Subcutaneous abdominal adipose tissue (tissue), 5 donors: Measurements from ENCODE around the gene PRSS12.

Experiments
- H3K27ac ChIP-seq: one replicate; pipeline ENCODE4 v1.7.0; 2013; ENCODE audit warnings: low read depth, mild to moderate bottlenecking, inconsistent platforms, low read length, moderate library complexity
- H3K27me3 ChIP-seq, 5 donors: one replicate each; pipeline ENCODE4 v1.7.0; 2013; ENCODE audit warnings: low read length in 5 of 5, inconsistent platforms in 1 of 5; ENCODE audit not compliant: control insufficient read depth in 5 of 5, insufficient read depth in 4 of 5
- H3K36me3 ChIP-seq, 5 donors: one replicate each; pipeline ENCODE4 v1.7.0; 2013; ENCODE audit warnings: low read length in 5 of 5; ENCODE audit not compliant: control insufficient read depth in 5 of 5, insufficient read depth in 5 of 5
- H3K4me1 ChIP-seq, 5 donors: one replicate each; pipeline ENCODE4 v1.7.0; 2013; ENCODE audit warnings: low read length in 5 of 5, mild to moderate bottlenecking in 3 of 5, moderate library complexity in 1 of 5; ENCODE audit not compliant: control insufficient read depth in 5 of 5, insufficient read depth in 5 of 5
- H3K4me3 ChIP-seq, 5 donors: one replicate each; pipeline ENCODE4 v1.7.0; 2013; ENCODE audit warnings: low read length in 5 of 5, low read depth in 1 of 5
- H3K9ac ChIP-seq, 5 donors: one replicate each; pipeline ENCODE4 v1.7.0; 2013; ENCODE audit warnings: low read length in 5 of 5, mild to moderate bottlenecking in 4 of 5, moderate library complexity in 3 of 5
- H3K9me3 ChIP-seq, 5 donors: one replicate each; pipeline ENCODE4 v1.7.0; 2013; ENCODE audit warnings: low read length in 5 of 5; ENCODE audit not compliant: control insufficient read depth in 5 of 5
- donor health status: healthy.
- donor health status: healthy.
- donor health status: healthy.
- donor health status: healthy.
- donor health status: healthy.

Gene PRSS12

DNA sequence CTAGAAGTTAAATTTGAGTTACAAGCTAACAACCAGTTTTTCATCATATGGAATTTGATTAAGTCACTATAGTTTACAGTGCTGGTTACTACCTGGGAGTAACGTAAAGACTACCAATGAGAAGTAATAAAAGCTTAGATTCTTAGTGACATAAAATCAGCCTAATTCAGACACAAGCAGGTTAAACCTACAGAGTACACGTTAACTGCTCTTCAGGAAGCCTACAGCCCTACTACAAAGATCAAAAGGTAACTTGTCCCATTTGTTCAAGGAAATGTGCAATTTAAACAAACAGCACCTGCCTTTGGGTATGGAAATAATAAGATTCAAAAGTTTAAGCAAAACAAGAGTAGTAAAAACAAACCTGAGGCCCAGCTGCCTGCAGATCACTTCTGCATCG is 21.5 kb downstream of the PRSS12 start:
- Histone ChIP-seq H3K27me3 (no peaks in the 10 kb centered on the region), H3K27ac (no peak overlapping the region), H3K9ac (no peak overlapping the region), H3K4me3 (no peak overlapping the region), H3K4me1 (no peaks in the 10 kb centered on the region), H3K36me3 (no peaks in the 10 kb centered on the region), H3K9me3 (no peaks in the 10 kb centered on the region)

GRCh38 chr4:118329849-118330248 is 23.0 kb downstream of the PRSS12 start:
- H3K27me3 ChIP-seq = no peaks in the 10 kb centered on the region
- no peak overlapping the region for H3K4me3 ChIP-seq
- H3K36me3 ChIP-seq = no peaks in the 10 kb centered on the region
- no peak overlapping the region for H3K9ac ChIP-seq
- H3K9me3 ChIP-seq = no peaks in the 10 kb centered on the region
- no peak overlapping the region for H3K27ac ChIP-seq
- no peaks in the 10 kb centered on the region for H3K4me1 ChIP-seq

GRCh38 chr4:118327554-118328241 is 25.1 kb downstream of the PRSS12 start:
- Histone ChIP-seq H3K9ac (no peak overlapping the region), H3K27me3 (no peaks in the 10 kb centered on the region), H3K4me3 (no peak overlapping the region), H3K4me1 (no peaks in the 10 kb centered on the region), H3K9me3 (no peaks in the 10 kb centered on the region), H3K27ac (no peak overlapping the region), H3K36me3 (no peaks in the 10 kb centered on the region)

GRCh38 chr4:118326585-118326984 is 26.2 kb downstream of the PRSS12 start:
- no peaks in the 10 kb centered on the region for H3K9me3 ChIP-seq
- H3K27ac ChIP-seq = no peak overlapping the region

DNA sequence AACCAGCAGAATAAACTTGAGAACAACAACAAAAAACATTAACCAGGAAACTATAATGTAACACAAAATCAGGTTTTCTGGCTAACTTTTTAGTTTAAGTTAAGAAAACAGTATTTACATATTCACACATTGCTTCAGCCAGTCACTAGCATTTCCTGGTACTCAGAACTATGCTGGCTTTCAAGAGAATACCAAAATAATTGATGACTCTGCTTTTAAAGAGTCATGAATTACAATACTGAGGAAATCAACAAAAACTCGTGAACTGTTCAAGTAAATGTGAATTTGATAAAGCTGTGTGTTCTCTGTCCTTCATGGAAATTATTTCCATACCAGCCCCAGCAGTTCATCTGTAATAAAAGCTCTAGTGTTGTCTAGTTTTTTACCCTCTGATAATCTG is 27.4 kb downstream of the PRSS12 start:
- Histone ChIP-seq H3K36me3 (no peaks in the 10 kb centered on the region), H3K9me3 (no peaks in the 10 kb centered on the region), H3K4me1 (no peaks in the 10 kb centered on the region), H3K9ac (no peak overlapping the region), H3K27ac (no peak overlapping the region), H3K4me3 (no peak overlapping the region), H3K27me3 (no peaks in the 10 kb centered on the region)

More at GRCh38 chr4:118326585-118326984, 26.2 kb downstream of the PRSS12 start:
- Histone ChIP-seq H3K9ac (no peak overlapping the region), H3K27me3 (no peaks in the 10 kb centered on the region), H3K4me3 (no peak overlapping the region), H3K4me1 (no peaks in the 10 kb centered on the region), H3K36me3 (no peaks in the 10 kb centered on the region)

DNA sequence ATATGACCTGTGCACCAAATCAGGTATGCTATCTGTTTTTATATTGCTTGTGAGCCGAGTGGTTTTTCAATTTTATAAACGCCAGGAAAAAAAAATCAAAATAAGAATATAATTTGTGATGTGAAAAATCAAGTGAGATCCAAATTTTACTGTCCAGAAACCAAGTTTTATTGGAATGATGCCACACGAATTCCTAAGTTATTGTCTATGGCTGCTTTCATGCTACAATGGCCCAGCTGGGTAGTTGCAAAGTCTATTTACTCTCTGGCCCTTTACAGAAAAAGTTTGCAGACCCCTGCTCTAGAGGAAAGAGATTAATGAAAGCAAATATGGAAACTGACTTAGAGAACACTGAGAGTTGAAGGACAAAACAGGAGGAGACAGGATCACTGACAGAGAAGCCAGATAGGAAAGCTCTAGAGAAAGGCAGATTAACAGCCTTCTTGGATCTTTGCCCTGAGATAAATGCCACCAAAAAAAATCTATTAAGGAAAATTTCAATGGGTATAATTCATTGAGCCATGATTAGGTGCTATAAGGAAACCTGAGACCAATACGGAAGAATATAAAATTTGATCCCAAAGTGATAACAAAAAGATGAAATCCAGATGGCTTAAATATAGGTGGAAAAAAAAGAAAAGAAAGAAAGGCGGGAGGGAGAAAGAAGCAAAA is 29.8 kb downstream of the PRSS12 start:
- Histone ChIP-seq H3K27ac (no peak overlapping the region), H3K4me3 (no peak overlapping the region), H3K9me3 (no peaks in the 10 kb centered on the region), H3K36me3 (no peaks in the 10 kb centered on the region), H3K27me3 (no peaks in the 10 kb centered on the region), H3K9ac (no peak overlapping the region), H3K4me1 (no peaks in the 10 kb centered on the region)

GRCh38 chr4:118318931-118319330 is 33.9 kb downstream of the PRSS12 start:
- Histone ChIP-seq H3K4me3 (no peak overlapping the region), H3K27me3 (no peaks in the 10 kb centered on the region), H3K4me1 (no peaks in the 10 kb centered on the region), H3K27ac (no peak overlapping the region), H3K9ac (no peak overlapping the region), H3K9me3 (no peaks in the 10 kb centered on the region), H3K36me3 (no peaks in the 10 kb centered on the region)

GRCh38 chr4:118317691-118318090 is 35.1 kb downstream of the PRSS12 start:
- Histone ChIP-seq H3K4me1 (no peaks in the 10 kb centered on the region), H3K4me3 (no peak overlapping the region), H3K27ac (no peak overlapping the region), H3K9ac (no peak overlapping the region), H3K36me3 (no peaks in the 10 kb centered on the region), H3K9me3 (no peaks in the 10 kb centered on the region), H3K27me3 (no peaks in the 10 kb centered on the region)

DNA sequence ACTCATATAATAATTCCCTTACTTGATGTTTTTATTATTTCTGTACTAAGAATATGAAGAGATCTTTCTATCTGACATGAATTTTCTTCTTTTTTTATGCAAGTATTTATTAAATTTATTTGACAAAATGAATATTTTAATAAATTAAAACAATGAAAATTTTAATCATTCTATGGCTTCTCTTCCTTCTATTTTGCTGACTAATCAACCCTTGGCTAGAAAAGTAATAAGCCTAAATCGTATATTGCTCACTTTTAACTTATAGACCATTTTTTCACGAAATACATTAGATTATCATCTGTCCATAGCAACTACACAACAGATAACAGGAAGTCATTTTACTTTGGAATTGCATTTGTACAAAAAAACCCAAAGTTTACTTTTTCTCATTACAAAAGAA is 38.6 kb downstream of the PRSS12 start:
- Histone ChIP-seq H3K9ac (no peak overlapping the region), H3K27me3 (no peaks in the 10 kb centered on the region), H3K4me3 (no peak overlapping the region), H3K27ac (no peak overlapping the region), H3K36me3 (no peaks in the 10 kb centered on the region), H3K4me1 (no peaks in the 10 kb centered on the region), H3K9me3 (no peaks in the 10 kb centered on the region)

DNA sequence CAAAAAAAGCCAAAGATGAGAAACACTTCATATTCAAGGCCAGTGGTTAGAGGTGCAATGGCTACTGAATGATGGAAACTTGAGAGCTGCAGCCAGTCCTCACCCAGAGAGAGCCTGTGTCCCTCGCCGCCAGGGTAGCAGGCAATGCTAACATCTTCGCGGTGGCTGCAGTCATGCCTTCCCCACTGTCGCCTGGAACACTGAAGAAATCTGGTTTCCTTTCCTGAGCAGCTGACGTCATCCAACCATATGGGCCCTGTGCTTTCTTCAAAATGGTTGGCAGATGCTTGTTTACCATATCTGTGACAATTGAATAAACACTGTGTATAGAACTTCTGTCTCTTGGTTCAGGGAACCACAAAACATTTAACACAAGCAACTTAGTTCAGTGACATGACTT is 39.7 kb downstream of the PRSS12 start:
- no peaks in the 10 kb centered on the region for H3K27me3 ChIP-seq
- H3K9me3 ChIP-seq = no peaks in the 10 kb centered on the region
- H3K4me1 ChIP-seq = no peaks in the 10 kb centered on the region
- no peak overlapping the region for H3K27ac ChIP-seq
- H3K9ac ChIP-seq = no peak overlapping the region
- no peak overlapping the region for H3K4me3 ChIP-seq
- no peaks in the 10 kb centered on the region for H3K36me3 ChIP-seq
